OCI-M2 (cell line): ENCODE measurements around the gene ATL2.
"Not testable (repeated sequence)": the region's sequence is repeated elsewhere in the genome, so short reads cannot be mapped to it uniquely, and the experiment has no call there.

Experiments
- DNase-seq: peaks from one replicate; lab custom pipeline; 2025; ENCODE audit not compliant: unreplicated experiment; lab: John Stamatoyannopoulos, UW

The ATL2 gene

DNA sequence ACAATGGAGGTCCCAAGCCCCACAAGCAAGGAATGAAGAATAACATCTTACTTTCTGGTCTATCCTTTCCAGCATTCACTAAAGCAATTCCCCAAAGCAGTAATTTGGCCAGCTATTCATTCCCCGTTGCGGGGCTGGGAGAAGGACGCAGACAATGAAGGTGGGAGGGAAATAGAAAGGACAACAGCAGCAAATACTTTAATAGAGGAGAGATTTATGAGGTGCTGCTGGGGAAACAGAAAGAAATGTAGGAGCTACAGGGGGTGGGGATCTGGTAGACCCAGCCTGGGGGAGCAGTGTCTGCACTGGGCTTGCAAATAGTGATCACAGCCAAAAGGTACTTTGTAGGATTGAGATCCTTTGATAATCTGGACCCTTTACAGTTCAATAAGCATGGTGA lies 13.9 kb upstream of the ATL2 start:
- DNase-seq, result no peak

- no peak for DNase-seq
These were observed 10.8 kb upstream of the ATL2 start for GRCh38 chr2:38387887-38388286.

DNA sequence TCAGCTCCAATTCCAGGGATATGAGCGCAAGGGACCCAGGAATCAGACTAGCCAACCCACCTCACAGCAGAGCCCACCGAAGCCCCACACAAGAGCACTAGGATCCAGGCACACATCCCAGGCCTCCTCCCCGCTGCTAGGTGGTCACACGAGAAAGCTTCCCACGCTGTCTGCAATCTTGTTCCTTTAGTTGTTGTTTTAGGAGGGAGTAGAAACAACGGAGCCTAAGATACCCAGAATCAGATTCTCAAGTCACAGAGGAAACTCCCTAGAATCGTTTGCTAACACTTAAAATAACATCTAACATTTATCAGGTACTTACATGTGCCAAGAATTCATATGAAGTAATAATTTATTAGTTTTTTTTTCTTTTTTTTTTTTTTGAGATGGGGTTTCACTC lies 9.7 kb upstream of the ATL2 start:
- DNase-seq, result no peak

- no peak for DNase-seq
These were observed 9.3 kb upstream of the ATL2 start for GRCh38 chr2:38386377-38386776.

DNA sequence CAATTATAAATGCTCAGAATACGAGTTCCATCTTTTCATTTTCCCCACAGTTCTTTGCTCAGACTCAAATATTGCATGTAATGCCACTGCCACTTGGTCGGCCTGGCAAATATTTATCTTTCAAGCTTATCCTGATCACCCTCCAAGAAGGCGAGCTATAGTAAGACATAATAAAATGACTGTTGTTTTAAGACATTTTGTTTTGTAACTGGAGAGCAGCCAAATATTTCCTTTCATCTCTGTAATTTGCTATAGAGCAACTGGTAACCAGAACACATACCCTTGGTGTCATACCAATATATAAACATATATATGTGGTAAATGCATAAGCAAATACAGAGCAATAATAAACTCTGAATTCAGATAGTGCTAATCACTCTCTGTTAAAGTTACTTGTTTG lies 7.3 kb upstream of the ATL2 start:
- DNase-seq, result no peak

- DNase-seq, result not testable (repeated sequence)
These were observed 6.7 kb upstream of the ATL2 start for GRCh38 chr2:38383741-38384140.

- DNase-seq, result no peak
These were observed 4.5 kb upstream of the ATL2 start for GRCh38 chr2:38381381-38382143.

DNA sequence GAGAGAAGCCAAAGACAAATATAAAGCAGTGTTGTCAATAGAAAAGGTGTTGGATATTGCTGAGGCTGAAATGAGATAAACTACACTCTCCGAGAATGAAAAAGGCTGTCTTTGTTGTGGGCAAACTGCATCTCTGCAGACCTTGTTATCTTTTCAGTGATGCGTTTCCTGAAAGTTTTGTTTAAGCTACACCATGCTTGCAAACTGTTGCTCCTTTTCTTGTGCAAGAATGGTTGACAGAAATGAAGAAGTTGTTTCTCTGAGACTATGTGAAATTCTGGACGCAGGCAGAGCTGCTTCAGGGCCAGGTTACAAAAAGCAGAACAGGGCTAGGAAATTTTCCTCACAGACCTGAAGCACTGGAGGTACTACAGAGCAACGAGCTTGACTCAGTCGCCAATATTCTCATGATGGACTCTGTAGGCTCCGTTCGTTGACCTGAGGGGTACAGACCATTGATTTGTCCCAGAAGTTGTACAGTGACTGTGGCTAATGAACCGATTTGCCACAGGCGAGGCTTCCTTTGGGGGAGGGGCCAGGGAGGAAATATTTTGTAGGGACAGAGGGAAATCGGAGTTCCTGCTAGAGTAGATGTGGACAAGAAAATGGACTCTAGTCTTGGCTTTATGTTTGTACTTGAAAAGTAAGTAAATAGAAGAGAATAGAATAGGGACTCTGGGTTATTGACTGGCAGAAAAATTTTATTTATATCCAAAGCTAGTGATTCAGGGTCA lies 3.5 kb upstream of the ATL2 start:
- DNase-seq, result no peak

DNA sequence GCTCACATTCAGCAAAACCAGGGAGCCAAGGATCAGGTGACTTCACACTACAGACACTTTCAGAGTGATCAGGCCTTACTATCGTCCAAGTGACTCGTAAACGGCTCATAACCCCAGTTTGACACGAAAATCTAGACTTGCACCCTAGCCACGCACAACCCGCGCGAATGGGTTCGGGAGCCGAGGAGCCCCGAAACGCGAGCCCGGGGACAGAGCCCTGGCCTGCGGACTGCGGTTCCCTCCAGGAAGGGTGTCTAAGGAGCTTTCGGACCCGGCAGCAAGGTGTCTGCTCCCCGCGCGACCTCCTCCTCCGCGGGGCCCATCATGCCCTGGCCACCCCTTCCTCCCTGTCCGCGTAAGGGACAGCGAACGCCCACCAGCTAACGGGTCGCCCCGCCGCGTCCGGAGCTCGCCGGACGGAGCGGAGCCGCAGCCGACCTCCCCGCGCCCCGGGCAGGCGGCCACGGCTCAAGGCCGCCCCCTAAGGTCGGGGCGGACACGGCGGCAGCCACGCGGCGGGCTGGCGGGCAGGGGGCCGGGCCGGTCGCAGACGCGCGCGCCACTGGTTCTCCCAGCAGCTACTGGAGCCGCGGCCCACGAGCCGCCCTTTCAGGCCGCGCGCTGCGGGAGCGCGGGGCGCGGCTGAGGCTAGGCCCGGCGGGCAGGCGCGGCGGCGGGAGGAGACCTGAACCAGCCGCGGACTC lies 575 bp downstream of the ATL2 start:
- no peak for DNase-seq

DNA sequence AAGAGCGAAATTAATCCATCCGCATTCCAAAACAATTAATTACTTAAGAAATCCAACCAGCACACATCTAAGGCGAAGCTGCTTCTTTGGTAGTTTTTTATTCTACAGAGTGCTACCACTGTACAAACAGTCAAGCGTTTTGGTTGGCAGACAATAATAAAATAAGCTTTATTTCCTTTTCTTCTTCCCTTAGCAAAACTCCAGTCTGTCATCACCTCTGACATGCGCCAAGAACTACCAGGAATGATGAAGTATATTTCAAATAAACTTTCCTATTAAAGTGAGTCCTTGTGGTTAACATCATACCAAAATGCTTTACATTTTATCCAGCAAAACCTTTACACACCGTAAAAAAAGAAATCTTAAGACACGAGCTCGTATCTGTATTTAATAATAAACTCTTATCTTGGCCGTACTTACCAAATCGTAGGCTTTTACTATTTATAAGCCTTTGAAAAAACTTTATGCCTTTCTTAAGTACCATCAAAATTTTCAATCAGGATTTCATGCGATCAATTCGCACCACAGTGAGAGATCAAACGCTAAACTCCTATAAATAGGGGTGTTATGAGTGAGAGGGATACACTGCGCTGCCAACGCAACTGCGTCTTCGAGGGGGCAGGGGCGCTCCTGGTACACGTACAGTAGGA lies 1.3 kb downstream of the ATL2 start:
- DNase-seq, result no peak

- DNase-seq, result no peak
These were observed 2.1 kb downstream of the ATL2 start for GRCh38 chr2:38374984-38375383.

- no peak for DNase-seq
These were observed 5.8 kb downstream of the ATL2 start for GRCh38 chr2:38371235-38371634.

GRCh38 chr2:38370664-38371063 lies 6.4 kb downstream of the ATL2 start:
- DNase-seq, result no peak

GRCh38 chr2:38362232-38362631 lies 14.8 kb downstream of the ATL2 start:
- DNase-seq, result no peak

- DNase-seq, result no peak
These were observed 16.9 kb downstream of the ATL2 start for GRCh38 chr2:38360177-38360576.

DNA sequence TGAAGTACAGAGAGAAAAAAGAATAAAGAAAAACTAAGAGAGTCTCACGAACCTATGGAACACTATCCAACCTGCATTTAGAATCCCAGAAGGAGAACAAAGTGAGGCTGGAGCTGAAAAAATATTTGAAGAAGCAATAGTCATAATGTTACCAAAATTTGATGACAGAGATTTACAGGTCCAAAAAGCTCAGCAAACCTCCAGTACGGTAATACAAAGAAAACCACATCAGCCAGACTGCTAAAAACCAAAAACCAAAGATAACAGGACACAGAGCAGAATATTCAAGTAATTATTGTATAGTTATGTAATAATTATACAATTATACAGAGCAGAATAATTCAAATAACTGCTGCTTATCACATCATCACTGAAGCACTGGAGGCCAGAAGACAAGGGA lies 23.7 kb downstream of the ATL2 start:
- no peak for DNase-seq

- no peak for DNase-seq
These were observed 24.7 kb downstream of the ATL2 start for GRCh38 chr2:38352336-38352735.

- no peak for DNase-seq
These were observed 31.6 kb downstream of the ATL2 start for GRCh38 chr2:38345323-38346038.

GRCh38 chr2:38344813-38345212 lies 32.3 kb downstream of the ATL2 start:
- DNase-seq, result no peak

- no peak for DNase-seq
These were observed 33.9 kb downstream of the ATL2 start for GRCh38 chr2:38343212-38343611.

DNA sequence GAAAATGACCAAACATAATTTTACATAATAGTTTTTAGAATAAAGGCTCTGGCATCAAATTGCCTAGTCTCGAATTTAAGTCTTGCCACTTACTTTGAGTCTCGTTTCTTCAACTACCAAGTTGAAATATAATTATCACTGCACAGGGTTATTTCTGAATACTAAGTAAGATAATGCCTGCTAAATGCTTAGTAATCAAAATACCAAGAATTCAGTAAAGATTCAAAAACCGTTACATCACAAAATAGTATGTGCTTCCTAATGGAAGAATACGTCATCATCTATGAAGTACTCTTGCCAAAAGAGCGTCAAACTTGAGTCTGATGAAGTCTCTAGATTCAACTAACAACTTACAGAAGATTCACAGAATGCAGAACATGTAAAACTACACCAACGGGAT lies 40.5 kb downstream of the ATL2 start:
- DNase-seq, result no peak
